K562 (cell line): Measurements from ENCODE around the gene MRAP2. TPM values are rescaled to one million over a fixed set of nuclear protein-coding genes. Genes with fewer than 3 reads are reported as not detected.
A peak's percentile ranks its signal among the peaks of the same experiment; 100 is the strongest.

Experiments
- ATAC-seq: fragments of 200-7000 bp; cut with Tn5 transposase; 3 replicates; pipeline ENCODE4 v1.9.1; 2020; ENCODE audit warnings: moderate library complexity
- BruUV-seq: library from RNA; stranded (reverse); fragments of 400-500 nt; replicated peaks from 2 replicates; lab custom pipeline; 2021; lab: Mats Ljungman, UMichigan
- CTCF ChIA-PET: fragments of 300-600 bp; formaldehyde crosslinking; extraction: SDS; loops from one replicate; lab custom pipeline; 2021; ENCODE audit warnings: low intra/inter-chr PET ratio; lab: Yijun Ruan, JAX
- POLR2A ChIA-PET: fragments of 300-600, 350-650 bp; sonication (Branson Sonifier 250); formaldehyde crosslinking; extraction: SDS; loops from one replicate; lab custom pipeline; 2021; ENCODE audit warnings: antibody characterized with exemption, inconsistent platforms; lab: Yijun Ruan, JAX
- DNase-seq, 4 experiments: peaks; one replicate each; pipeline versions ENCODE4 v3.0.0 to v3.0.0-alpha.2; 2011 to 2018; ENCODE audit warnings: low spot score in 3 of 4, mixed read lengths in 3 of 4; ENCODE audit errors: extremely low read depth in 1 of 4
- FAIRE-seq: peaks from 2 replicates; lab custom pipeline; 2011; peaks lifted over from hg19 to GRCh38; lab: Jason Lieb, UNC
- H2AFZ ChIP-seq: 2 replicates; pipeline ENCODE4 v1.6.0; 2011; ENCODE audit warnings: low read depth, low read length, control low read depth, inconsistent platforms
- H3K27ac ChIP-seq: fragments of 200-600 bp; 3 replicates; pipeline ENCODE4 v1.8.0; 2011; ENCODE audit warnings: low read depth, mild to moderate bottlenecking, control low read depth, inconsistent platforms, low read length, moderate library complexity, mixed read lengths; ENCODE audit errors: extremely low read depth
- H3K27me3 ChIP-seq, 2 experiments: fragments of 300-600 bp in 1 of 2; 2 replicates in 1 of 2; 3 replicates in 1 of 2; pipeline versions ENCODE4 v1.6.0 to v1.8.0; 2011; ENCODE audit warnings: inconsistent platforms in 2 of 2, low read length in 2 of 2, mild to moderate bottlenecking in 1 of 2, mixed read lengths in 1 of 2, moderate library complexity in 1 of 2; ENCODE audit not compliant: control insufficient read depth in 2 of 2, insufficient read depth in 2 of 2
- H3K36me3 ChIP-seq: fragments of 300-600 bp; 3 replicates; pipeline ENCODE4 v1.8.0; 2011; ENCODE audit warnings: mild to moderate bottlenecking, low read length, inconsistent platforms; ENCODE audit not compliant: control insufficient read depth, insufficient read depth
- H3K4me1 ChIP-seq, 2 experiments: fragments of 200-600 bp in 1 of 2; replicated peaks in 1 of 2; 2 replicates in 1 of 2; 3 replicates in 1 of 2; pipeline versions ENCODE4 v1.5.1 to v1.8.0; 2011; ENCODE audit warnings: inconsistent platforms in 2 of 2, low read length in 2 of 2, mild to moderate bottlenecking in 1 of 2, mixed read lengths in 1 of 2, moderate library complexity in 1 of 2; ENCODE audit not compliant: control insufficient read depth in 2 of 2, insufficient read depth in 2 of 2
- H3K4me2 ChIP-seq: 2 replicates; pipeline ENCODE4 v1.6.1; 2011; ENCODE audit warnings: low read length, control low read depth, inconsistent platforms, mixed read lengths; ENCODE audit not compliant: insufficient read depth
- H3K4me3 ChIP-seq: fragments of 200-600 bp; sonication (generic), shearing (Covaris generic); 2 replicates; pipeline ENCODE4 v1.5.1; 2016; ENCODE audit warnings: control low read depth, inconsistent platforms
- H3K79me2 ChIP-seq: fragments of 200-600 bp; 3 replicates; pipeline ENCODE4 v1.8.0; 2011; ENCODE audit warnings: low read length, inconsistent platforms; ENCODE audit not compliant: control insufficient read depth, insufficient read depth
- H3K9ac ChIP-seq, 2 experiments: 2 replicates each; pipeline versions ENCODE4 v1.6.0 to v1.6.1; 2011; ENCODE audit warnings: low read depth in 2 of 2, low read length in 2 of 2, control low read depth in 1 of 2, inconsistent platforms in 1 of 2, mild to moderate bottlenecking in 1 of 2, mixed read lengths in 1 of 2; ENCODE audit not compliant: insufficient read depth in 1 of 2
- H3K9me1 ChIP-seq: one replicate; pipeline ENCODE4 v1.6.0; 2011; ENCODE audit warnings: inconsistent platforms, mild to moderate bottlenecking, low read length, moderate library complexity; ENCODE audit not compliant: control insufficient read depth, insufficient read depth
- H3K9me3 ChIP-seq: replicated peaks from 2 replicates; pipeline ENCODE4 v1.5.1; 2011; ENCODE audit warnings: low read depth, low read length, inconsistent platforms; ENCODE audit not compliant: control insufficient read depth, insufficient read depth
- H4K20me1 ChIP-seq: replicated peaks from 2 replicates; pipeline ENCODE4 v1.6.1; 2011; ENCODE audit warnings: low read length, inconsistent platforms, mixed read lengths; ENCODE audit not compliant: control insufficient read depth, insufficient read depth
- ATF3 ChIP-seq, 2 experiments: fragments of 450-650 bp in 1 of 2; sonication (generic) in 1 of 2; formaldehyde crosslinking in 1 of 2; IDR thresholded peaks in 1 of 2; conservative IDR thresholded peaks in 1 of 2; 2 replicates each; pipeline versions ENCODE4 v1.6.1 to v1.8.1; 2016 to 2023; ENCODE audit warnings: mild to moderate bottlenecking in 2 of 2, moderate library complexity in 2 of 2, inconsistent platforms in 1 of 2, missing genetic modification reagents in 1 of 2
- C11orf30 ChIP-seq: fragments of 450-650 bp; IDR thresholded peaks from 2 replicates; pipeline ENCODE4 v1.6.1; 2016; ENCODE audit warnings: low read depth, mild to moderate bottlenecking
- CHAMP1 ChIP-seq: fragments of 450-650 bp; IDR thresholded peaks from 2 replicates; pipeline ENCODE4 v1.6.1; 2016; ENCODE audit warnings: mild to moderate bottlenecking
- CHCHD3 ChIP-seq: fragments of 250-450 bp; sonication (Bioruptor Pico); IDR thresholded peaks from 2 replicates; pipeline ENCODE4 v2.1.2; 2022; ENCODE audit warnings: mild to moderate bottlenecking
- EP400 ChIP-seq: fragments of 450-650 bp; IDR thresholded peaks from 2 replicates; pipeline ENCODE4 v1.6.1; 2017; ENCODE audit warnings: antibody characterized with exemption, mild to moderate bottlenecking, moderate library complexity
- ID3 ChIP-seq, 2 experiments: fragments of 250-450 bp in 1 of 2; fragments of 450-650 bp in 1 of 2; sonication (Bioruptor Pico) in 1 of 2; IDR thresholded peaks; 2 replicates each; pipeline versions ENCODE4 v1.6.1 to v1.8.0; 2016 to 2021; ENCODE audit warnings: mild to moderate bottlenecking in 2 of 2, moderate library complexity in 2 of 2, missing compliant biosample characterization in 1 of 2, missing genetic modification characterization in 1 of 2
- MLX ChIP-seq, 2 experiments: fragments of 450-650 bp in 1 of 2; sonication (generic) in 1 of 2; formaldehyde crosslinking; conservative IDR thresholded peaks; 2 replicates each; pipeline versions ENCODE4 v1.4.0 to v1.8.1; 2020 to 2022; ENCODE audit warnings: mild to moderate bottlenecking in 1 of 2, missing genetic modification reagents in 1 of 2
- NR3C1 ChIP-seq: sonication (generic); formaldehyde crosslinking; IDR thresholded peaks from 2 replicates; pipeline ENCODE4 v1.8.1; 2022; ENCODE audit warnings: missing genetic modification reagents
- NUFIP1 ChIP-seq: fragments of 450-650 bp; IDR thresholded peaks from 2 replicates; pipeline ENCODE4 v1.6.1; 2018; ENCODE audit not compliant: partially characterized antibody
- TFAM ChIP-seq: fragments of 250-450 bp; sonication (Bioruptor Pico); conservative IDR thresholded peaks from 2 replicates; pipeline ENCODE4 v1.5.0; 2021; ENCODE audit warnings: mild to moderate bottlenecking, moderate library complexity
- ZNF551 ChIP-seq: fragments of 250-450 bp; sonication (Bioruptor Pico); IDR thresholded peaks from 2 replicates; pipeline ENCODE4 v1.5.0; 2021; ENCODE audit warnings: mild to moderate bottlenecking, moderate library complexity
- WGBS: fragments of 100-300 bp; shearing (Covaris generic); methylation state at CpG from one replicate; pipeline ENCODE4 v1.1.6; 2016; ENCODE audit warnings: low coverage, mixed read lengths; ENCODE audit not compliant: insufficient coverage; ENCODE audit errors: missing lambda C conversion rate; 5-methylcytosine and 5-hydroxymethylcytosine counted together
- in situ Hi-C: fragments of 300-500 bp; cut with MboI; formaldehyde crosslinking; loops from 4 replicates; pipeline ENCODE4 v1.15.0; 2018; ENCODE audit warnings: inconsistent platforms, mixed read lengths
- intact Hi-C: fragments of 100-400 bp; cut with micrococcal nuclease; formaldehyde crosslinking; loops from 2 replicates; pipeline ENCODE4 v1.14.2; 2022
- polyA plus RNA-seq, 8 experiments: library from polyadenylated mRNA; depleted of rRNA in 4 of 8; stranded (reverse) in 5 of 8; unstranded in 3 of 8; fragments of >200 nt; fragmentation: Nextera tagmentation in 2 of 8; fragmentation: Illumina TruSeq in 1 of 8; extraction: Ambion mirVana in 2 of 8; extraction: Trizol in 1 of 8; gene quantifications; 2 replicates each; pipeline versions ENCODE4 v1.2.1 to v1.2.3, GENCODE V29; 2011 to 2014; ENCODE audit warnings: inconsistent platforms in 1 of 8, missing spikeins in 1 of 8
- total RNA-seq, 7 experiments: library from RNA; depleted of rRNA in 6 of 7; stranded (reverse); fragments of >200 nt in 6 of 7; fragmentation: Illumina TruSeq in 2 of 7; extraction: Trizol in 2 of 7; gene quantifications; 2 replicates each; pipeline versions ENCODE4 v1.2.1 to v1.2.3, GENCODE V29; 2011 to 2021; ENCODE audit warnings: low replicate concordance in 1 of 7

MRAP2 gene
- total and polyA plus RNA-seq, 9 of the 15 experiments (the other 6 are each of a cell fraction or from before 2014, with no cell fraction given), result 5.9 to 38.9 (median 9.3) TPM

GRCh38 chr6:84003654-84004053, 29.9 kb upstream of the MRAP2 start:
- no peak for DNase-seq
- Histone ChIP-seq H3K79me2 (no peaks in the 10 kb centered on the region), H3K36me3 (no peaks in the 10 kb centered on the region), H3K9me1 (no peaks in the 10 kb centered on the region), H3K4me2 (no peak overlapping the region), H2AFZ (no peak overlapping the region; the same call in 1 of the 2 replicates), H3K4me3 (no peak overlapping the region), H3K9ac (no peak overlapping the region), H3K27me3 (no peaks in the 10 kb centered on the region), H3K4me1 (no peaks in the 10 kb centered on the region), H3K9me3 (no peaks in the 10 kb centered on the region), H4K20me1 (no peaks in the 10 kb centered on the region), H3K27ac (no peak overlapping the region)
- BruUV-seq, result no TSS peak
- 42% methylated on average over 4 of the region's 4 CpGs for WGBS
- in situ Hi-C loops, result no loop called here
- no peak for ATAC-seq
- intact Hi-C loops, result loop anchor here (1.0 kb wide), 1 partner anchor 25 kb away; no protein-coding TSS in a partner anchor
- TF ChIP-seq ATF3 (IDR thresholded peaks at IDR 0.05) (no peak), ATF3 (CRISPR knock-in tag; conservative IDR thresholded peaks at IDR 0.05) (no peak), C11orf30 (no peak), CHCHD3 (CRISPR knock-in tag) (no peak), NR3C1 (CRISPR knock-in tag) (no peak)
- FAIRE-seq, result no peak
- CTCF ChIA-PET, result no interaction called here
- POLR2A ChIA-PET, result no interaction called here

- Histone ChIP-seq H3K27ac (no peak overlapping the region), H2AFZ (peak overlapping the region; percentile 73), H3K79me2 (no peaks in the 10 kb centered on the region), H3K4me1 (no peaks in the 10 kb centered on the region), H3K36me3 (no peaks in the 10 kb centered on the region), H3K27me3 (no peaks in the 10 kb centered on the region), H3K4me2 (no peak overlapping the region), H3K9ac (no peak overlapping the region), H3K9me3 (no peaks in the 10 kb centered on the region), H3K4me3 (no peak overlapping the region), H3K9me1 (no peaks in the 10 kb centered on the region), H4K20me1 (no peaks in the 10 kb centered on the region)
- no peak for FAIRE-seq
- WGBS, result 49% methylated on average over 5 of the region's 5 CpGs
- ChIA-PET CTCF (no interaction called here), POLR2A (no interaction called here)
- no peak; the same call in 2 of the 3 replicates for ATAC-seq
- no peak for DNase-seq
- intact Hi-C loops (no loop called here), in situ Hi-C loops (no loop called here)
- BruUV-seq, result no TSS peak
- TF ChIP-seq TFAM (CRISPR knock-in tag), result no peak
- TF ChIP-seq ID3 (CRISPR knock-in tag; IDR thresholded peaks at IDR 0.05), result no peak
- no peak for TF ChIP-seq ID3 (tag; IDR thresholded peaks at IDR 0.05)
- TF ChIP-seq EP400, result no peak
- TF ChIP-seq NUFIP1, result no peak
- no peak for TF ChIP-seq MLX (CRISPR knock-in tag; conservative IDR thresholded peaks at IDR 0.05)
- TF ChIP-seq ZNF551 (CRISPR knock-in tag), result no peak
- no peak for TF ChIP-seq CHAMP1
These were observed 25.7 kb upstream of the MRAP2 start for GRCh38 chr6:84007871-84008270.
